Measurements from ENCODE around the gene CNOT9.
"Not testable (repeated sequence)": the region's sequence is repeated elsewhere in the genome, so short reads cannot be mapped to it uniquely, and the experiment has no call there.

The CNOT9 gene

GRCh38 chr2:218568190-218569037 lies at the start of gene CNOT9, which contains the start of gene USP37:
TSS of gene CNOT9 (plus strand) at chr2:218568839. CDS start at chr2:218568955, 116 bp downstream.
TSS of gene USP37 (minus strand) at chr2:218568351. CDS start at chr2:218558653, 9,698 bp downstream.
- DNase-seq (ENCODE audit: low spot score) = peak; percentile 99

GRCh38 chr2:218518876-218519275 lies 49.8 kb upstream of the CNOT9 start:
- DNase-seq (ENCODE audit: low spot score) = no peak

GRCh38 chr2:218523651-218524050 lies 45.0 kb upstream of the CNOT9 start:
- DNase-seq (ENCODE audit: low spot score) = no peak

GRCh38 chr2:218528409-218528808 lies 40.2 kb upstream of the CNOT9 start:
- not testable (repeated sequence) for DNase-seq (ENCODE audit: low spot score)

GRCh38 chr2:218529990-218530389 lies 38.6 kb upstream of the CNOT9 start:
- DNase-seq (ENCODE audit: low spot score) = no peak

GRCh38 chr2:218536804-218537494 lies 31.7 kb upstream of the CNOT9 start:
- no peak for DNase-seq (ENCODE audit: low spot score)

GRCh38 chr2:218540015-218540414 lies 28.6 kb upstream of the CNOT9 start:
- no peak for DNase-seq (ENCODE audit: low spot score)

- no peak for DNase-seq (ENCODE audit: low spot score)
Observed at GRCh38 chr2:218546012-218546411, 22.6 kb upstream of the CNOT9 start.

- DNase-seq (ENCODE audit: low spot score) = no peak
Observed at GRCh38 chr2:218547511-218547910, 21.1 kb upstream of the CNOT9 start.

GRCh38 chr2:218547978-218548377 lies 20.7 kb upstream of the CNOT9 start:
- DNase-seq (ENCODE audit: low spot score) = no peak

GRCh38 chr2:218554225-218554624 lies 14.4 kb upstream of the CNOT9 start:
- DNase-seq (ENCODE audit: low spot score) = not testable (repeated sequence)

GRCh38 chr2:218555527-218555926 lies 13.1 kb upstream of the CNOT9 start:
- DNase-seq (ENCODE audit: low spot score) = no peak

GRCh38 chr2:218557941-218558340 lies 10.7 kb upstream of the CNOT9 start:
- no peak for DNase-seq (ENCODE audit: low spot score)

- no peak for DNase-seq (ENCODE audit: low spot score)
Observed at GRCh38 chr2:218558986-218559385, 9.7 kb upstream of the CNOT9 start.

- DNase-seq (ENCODE audit: low spot score) = no peak
Observed at GRCh38 chr2:218564056-218564455, 4.6 kb upstream of the CNOT9 start.

GRCh38 chr2:218566296-218566695 lies 2.3 kb upstream of the CNOT9 start:
- DNase-seq (ENCODE audit: low spot score) = no peak

GRCh38 chr2:218567797-218568189 lies 846 bp upstream of the CNOT9 start:
- no peak for DNase-seq (ENCODE audit: low spot score)

GRCh38 chr2:218569038-218569431 lies 396 bp downstream of the CNOT9 start:
- DNase-seq (ENCODE audit: low spot score) = peak; percentile 33

- peak; percentile 5 for DNase-seq (ENCODE audit: low spot score)
Observed at GRCh38 chr2:218569661-218570500, 1.2 kb downstream of the CNOT9 start.

GRCh38 chr2:218570850-218571249 lies 2.2 kb downstream of the CNOT9 start:
- no peak for DNase-seq (ENCODE audit: low spot score)

- no peak for DNase-seq (ENCODE audit: low spot score)
Observed at GRCh38 chr2:218576854-218577253, 8.2 kb downstream of the CNOT9 start.

GRCh38 chr2:218577482-218578220 lies 9.0 kb downstream of the CNOT9 start:
- DNase-seq (ENCODE audit: low spot score) = no peak

All from LoVo (cell line).